BJ (cell line): ENCODE data around the gene IQCN. TPM values are rescaled to one million over a fixed set of nuclear protein-coding genes. Genes with fewer than 3 reads are reported as not detected.

Experiments
- CTCF ChIA-PET: fragments of 350-600 bp; formaldehyde crosslinking; extraction: SDS; loops from one replicate; lab custom pipeline; 2021; ENCODE audit warnings: antibody characterized with exemption, inconsistent platforms; lab: Yijun Ruan, JAX
- POLR2A ChIA-PET: fragments of 300-600 bp; sonication (Branson Sonifier 250); formaldehyde crosslinking; extraction: SDS; loops from one replicate; lab custom pipeline; 2021; ENCODE audit warnings: antibody characterized with exemption; lab: Charles Lee
- DNase-seq: peaks from one replicate; pipeline ENCODE4 v3.0.0-alpha.2; 2011; ENCODE audit warnings: low read depth
- H3K27me3 ChIP-seq: 2 replicates; pipeline ENCODE4 v1.6.0; 2011; ENCODE audit warnings: low read length; ENCODE audit not compliant: control insufficient read depth, insufficient read depth
- H3K36me3 ChIP-seq: 2 replicates; pipeline ENCODE4 v1.5.1; 2011; ENCODE audit warnings: low read length; ENCODE audit not compliant: control insufficient read depth, insufficient read depth
- H3K4me3 ChIP-seq: 2 replicates; pipeline ENCODE4 v1.5.1; 2011; ENCODE audit warnings: low read depth, mild to moderate bottlenecking, control low read depth, low read length
- polyA plus RNA-seq: library from polyadenylated mRNA; depleted of rRNA; stranded (reverse); fragments of >200 nt; gene quantifications from 2 replicates; pipeline ENCODE4 v1.2.3, GENCODE V29; 2011
- TF ChIP-seq, protein P1 (sequence below): IDR thresholded peaks from 2 replicates; pipeline ENCODE4 v1.5.1; 2011; ENCODE audit warnings: low read depth, mild to moderate bottlenecking, control low read depth, inconsistent platforms, low read length, moderate library complexity; ENCODE audit not compliant: insufficient read depth

IQCN gene
- polyA plus RNA-seq, 1 experiment = 1.5 TPM

DNA sequence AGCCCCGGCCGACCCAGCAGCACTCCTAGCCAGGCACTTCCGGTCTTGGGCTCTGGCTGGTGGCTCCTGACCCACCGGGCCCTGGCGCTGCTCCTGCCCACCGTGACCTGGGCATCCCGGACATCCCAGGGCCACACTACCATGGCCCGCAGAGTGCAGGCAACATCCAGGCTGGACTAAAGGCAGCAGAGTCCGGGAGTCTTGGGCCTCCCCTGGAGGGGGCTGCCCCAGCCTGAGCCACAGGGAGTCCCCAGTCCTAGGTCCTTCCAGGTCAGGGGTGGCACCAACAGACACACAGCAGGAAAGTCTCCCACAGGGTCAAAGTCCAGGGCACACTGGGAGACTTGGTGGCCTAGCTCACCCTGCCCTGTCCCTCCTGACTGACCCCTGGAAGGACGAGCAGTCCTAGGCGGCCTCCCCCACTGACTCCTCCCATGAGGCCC is 37.9 kb upstream of the IQCN start:
- TF ChIP-seq, protein P1, sequence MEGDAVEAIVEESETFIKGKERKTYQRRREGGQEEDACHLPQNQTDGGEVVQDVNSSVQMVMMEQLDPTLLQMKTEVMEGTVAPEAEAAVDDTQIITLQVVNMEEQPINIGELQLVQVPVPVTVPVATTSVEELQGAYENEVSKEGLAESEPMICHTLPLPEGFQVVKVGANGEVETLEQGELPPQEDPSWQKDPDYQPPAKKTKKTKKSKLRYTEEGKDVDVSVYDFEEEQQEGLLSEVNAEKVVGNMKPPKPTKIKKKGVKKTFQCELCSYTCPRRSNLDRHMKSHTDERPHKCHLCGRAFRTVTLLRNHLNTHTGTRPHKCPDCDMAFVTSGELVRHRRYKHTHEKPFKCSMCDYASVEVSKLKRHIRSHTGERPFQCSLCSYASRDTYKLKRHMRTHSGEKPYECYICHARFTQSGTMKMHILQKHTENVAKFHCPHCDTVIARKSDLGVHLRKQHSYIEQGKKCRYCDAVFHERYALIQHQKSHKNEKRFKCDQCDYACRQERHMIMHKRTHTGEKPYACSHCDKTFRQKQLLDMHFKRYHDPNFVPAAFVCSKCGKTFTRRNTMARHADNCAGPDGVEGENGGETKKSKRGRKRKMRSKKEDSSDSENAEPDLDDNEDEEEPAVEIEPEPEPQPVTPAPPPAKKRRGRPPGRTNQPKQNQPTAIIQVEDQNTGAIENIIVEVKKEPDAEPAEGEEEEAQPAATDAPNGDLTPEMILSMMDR = no peak
- CTCF ChIA-PET = interaction anchor here (2.4 kb wide), 1 partner anchor 33 kb away, joined by 13 read pairs; no protein-coding TSS in a partner anchor
- H3K27me3 ChIP-seq = no peaks in the 10 kb centered on the region
- DNase-seq = no peak
- no peak overlapping the region for H3K4me3 ChIP-seq
- POLR2A ChIA-PET = no interaction called here
- peaks cover 14% of the 10 kb centered on the region for H3K36me3 ChIP-seq

DNA sequence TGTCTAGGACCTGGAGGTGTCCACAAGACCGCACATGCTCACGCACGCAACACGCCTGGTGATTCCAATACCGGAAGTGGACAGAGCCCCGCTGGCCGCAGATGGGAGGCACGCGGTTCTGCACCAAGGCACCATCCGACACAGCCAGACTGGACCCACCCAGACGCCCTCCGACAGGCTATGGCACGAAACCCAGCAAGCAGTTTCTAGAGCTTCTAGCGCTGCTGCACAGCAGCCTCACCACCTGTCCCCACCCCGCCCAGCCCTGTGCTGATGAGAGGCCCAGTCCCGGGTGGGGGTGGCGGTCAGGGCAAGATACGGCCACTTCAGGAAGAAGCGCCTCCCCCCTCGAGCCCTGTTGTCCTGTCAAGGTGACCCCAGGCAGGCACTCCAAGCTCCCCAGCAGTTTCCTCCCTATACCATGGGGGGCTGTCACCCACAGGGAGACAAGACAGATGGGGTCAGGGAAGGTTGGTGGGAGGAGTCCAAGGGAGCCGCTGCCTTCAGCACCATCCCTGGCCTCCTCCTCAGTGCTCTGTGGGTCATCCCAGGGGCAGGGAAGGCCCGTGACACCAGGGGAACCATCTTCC is 37.3 kb upstream of the IQCN start:
- CTCF ChIA-PET = no interaction called here
- no peak for DNase-seq
- H3K27me3 ChIP-seq = no peaks in the 10 kb centered on the region
- POLR2A ChIA-PET = no interaction called here
- no peak overlapping the region for H3K4me3 ChIP-seq
- H3K36me3 ChIP-seq = peaks cover 14% of the 10 kb centered on the region
- TF ChIP-seq, protein P1 = no peak

DNA sequence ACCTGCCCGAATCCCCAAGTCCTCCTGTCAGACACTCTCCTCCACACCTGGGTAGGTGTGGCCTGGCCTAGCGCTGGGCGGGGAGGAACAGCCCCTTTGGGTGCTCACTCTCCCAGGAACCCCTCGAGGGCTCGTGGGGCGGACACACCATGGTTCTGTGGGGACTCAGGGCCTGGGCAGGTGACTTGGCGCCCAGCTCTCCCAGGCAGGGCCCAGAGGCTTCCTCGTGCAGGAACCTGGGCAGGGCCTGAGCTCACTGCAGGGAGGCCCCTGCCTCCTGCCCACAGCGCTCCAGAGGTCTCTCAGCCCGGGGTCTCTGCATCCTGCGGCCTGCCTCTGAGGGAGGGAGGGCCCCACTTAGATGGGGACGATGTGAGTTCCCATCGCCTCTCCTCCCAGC is 36.7 kb upstream of the IQCN start:
- DNase-seq = no peak
- peaks cover 14% of the 10 kb centered on the region for H3K36me3 ChIP-seq
- H3K27me3 ChIP-seq = no peaks in the 10 kb centered on the region
- ChIA-PET POLR2A (no interaction called here), CTCF (interaction anchor here (1.3 to 2.2 kb wide), 2 partner anchors 18 to 31 kb away, joined by 3 to 8 read pairs; no protein-coding TSS in a partner anchor)
- no peak overlapping the region for H3K4me3 ChIP-seq
- TF ChIP-seq, protein P1 = no peak

DNA sequence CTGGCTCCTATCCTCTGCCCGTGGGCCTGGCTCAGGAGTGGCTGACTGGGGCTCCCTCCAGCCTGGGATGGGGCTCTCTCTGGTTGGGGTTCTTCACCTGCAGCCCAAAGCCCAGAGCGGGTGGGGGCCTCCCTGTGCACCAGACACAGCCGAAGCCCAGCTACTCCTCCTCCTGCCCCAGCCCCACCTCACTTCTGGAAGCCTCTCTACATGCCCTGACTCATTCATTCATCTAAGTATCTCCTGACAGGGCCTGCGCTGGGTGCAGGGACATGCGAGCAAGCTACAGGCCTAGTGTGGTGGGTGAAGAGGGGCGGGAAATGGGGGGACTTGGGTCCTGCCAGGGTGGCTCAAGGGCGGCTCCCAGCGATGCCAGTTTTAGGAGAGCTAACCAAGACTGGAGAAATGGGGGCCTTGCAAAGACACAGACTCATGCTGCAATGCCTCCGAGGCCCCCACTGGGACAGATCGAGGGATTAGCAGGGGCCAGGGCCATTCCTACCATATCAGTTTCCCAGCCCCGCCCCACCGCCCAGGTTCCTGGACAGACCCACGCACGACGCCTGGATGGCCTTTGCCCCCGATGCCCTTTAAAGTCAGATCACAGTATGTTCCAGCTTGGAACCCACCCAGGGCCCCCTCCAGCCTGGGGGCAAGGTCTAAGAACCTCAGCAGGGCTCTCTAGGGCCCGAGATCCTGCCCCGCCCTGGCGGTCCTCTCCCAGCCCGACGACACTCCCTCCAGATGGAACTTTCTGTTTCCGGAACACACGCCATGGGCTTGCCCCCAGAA is 36.1 kb upstream of the IQCN start:
- Histone ChIP-seq H3K36me3 (peaks cover 11% of the 10 kb centered on the region), H3K4me3 (no peak overlapping the region), H3K27me3 (no peaks in the 10 kb centered on the region)
- ChIA-PET POLR2A (no interaction called here), CTCF (interaction anchor here (1.0 to 2.2 kb wide), 3 partner anchors 13 to 31 kb away, joined by 3 to 8 read pairs (median 4); partner anchors contain the start of gene LSM4)
- no peak for DNase-seq
- TF ChIP-seq, protein P1 = no peak

DNA sequence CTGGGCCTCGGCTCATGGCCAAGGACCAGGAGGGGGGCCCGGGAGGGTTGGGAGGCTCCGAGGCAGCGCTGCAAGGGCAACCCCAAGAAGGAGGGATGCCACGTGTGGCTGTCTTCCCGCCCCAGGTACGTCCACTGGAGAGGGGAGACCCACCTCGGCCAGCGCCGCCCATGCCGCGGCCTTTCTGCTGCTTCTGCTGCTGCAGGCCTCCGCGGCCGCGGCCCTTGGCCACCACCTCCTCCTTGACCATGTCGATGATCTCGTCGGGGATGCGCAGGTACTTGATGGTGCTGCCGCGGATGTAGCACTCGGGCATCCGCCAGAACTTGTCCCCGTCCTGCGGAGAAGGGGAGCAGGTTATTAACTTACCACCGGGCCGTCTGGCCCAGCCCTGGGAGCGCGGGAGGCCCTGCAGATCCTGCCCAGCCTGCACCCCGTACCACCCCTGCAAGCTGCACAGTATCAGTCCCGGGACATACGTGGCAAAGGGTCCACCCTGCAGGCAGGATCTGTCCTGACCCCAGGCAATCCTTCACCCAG is 35.3 kb upstream of the IQCN start:
- H3K4me3 ChIP-seq = no peak overlapping the region
- POLR2A ChIA-PET = no interaction called here
- H3K36me3 ChIP-seq = peaks cover 11% of the 10 kb centered on the region
- TF ChIP-seq, protein P1 = no peak
- DNase-seq = no peak
- CTCF ChIA-PET = interaction anchor here (1.0 to 2.2 kb wide), 3 partner anchors 13 to 30 kb away, joined by 3 to 8 read pairs (median 4); partner anchors contain the start of gene LSM4
- no peaks in the 10 kb centered on the region for H3K27me3 ChIP-seq
